HG03354 (cell line): ENCODE measurements around the gene SERPINB4.
"Not testable (repeated sequence)": the region's sequence is repeated elsewhere in the genome, so short reads cannot be mapped to it uniquely, and the experiment has no call there.

Experiments
- ATAC-seq: cut with Tn5 transposase; IDR thresholded peaks from one replicate; pipeline ENCODE4 v1.9.1; 2021; ENCODE audit warnings: mild to moderate bottlenecking; ENCODE audit not compliant: unreplicated experiment, poor library complexity, severe bottlenecking

SERPINB4 gene

GRCh38 chr18:63644142-63644541 lies at the start of gene SERPINB4:
TSS of gene SERPINB4 (minus strand) at chr18:63644256. CDS start at chr18:63643577, 679 bp downstream.
- not testable (repeated sequence) for ATAC-seq

- no peak for ATAC-seq
These were observed 45.0 kb upstream of the SERPINB4 start for GRCh38 chr18:63689064-63689463.

DNA sequence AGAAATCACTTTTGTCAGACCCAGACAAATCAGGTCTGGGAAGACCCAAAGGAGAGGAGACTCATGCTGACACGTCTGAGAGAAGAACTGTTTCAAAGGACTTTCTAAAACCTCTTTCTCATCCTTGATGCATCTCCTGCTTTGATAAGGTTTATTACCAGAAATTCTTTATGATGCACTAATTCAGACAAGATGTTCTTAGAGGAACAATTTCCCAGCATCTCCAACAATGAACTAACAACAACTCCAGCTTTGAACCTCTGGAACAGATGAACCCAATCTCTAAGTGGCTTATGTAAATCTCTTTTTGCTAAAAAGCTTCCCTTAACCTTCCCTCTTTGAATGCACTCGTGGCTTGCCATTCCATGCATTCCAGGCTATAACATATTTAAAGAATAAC lies 42.8 kb upstream of the SERPINB4 start:
- ATAC-seq: no peak

DNA sequence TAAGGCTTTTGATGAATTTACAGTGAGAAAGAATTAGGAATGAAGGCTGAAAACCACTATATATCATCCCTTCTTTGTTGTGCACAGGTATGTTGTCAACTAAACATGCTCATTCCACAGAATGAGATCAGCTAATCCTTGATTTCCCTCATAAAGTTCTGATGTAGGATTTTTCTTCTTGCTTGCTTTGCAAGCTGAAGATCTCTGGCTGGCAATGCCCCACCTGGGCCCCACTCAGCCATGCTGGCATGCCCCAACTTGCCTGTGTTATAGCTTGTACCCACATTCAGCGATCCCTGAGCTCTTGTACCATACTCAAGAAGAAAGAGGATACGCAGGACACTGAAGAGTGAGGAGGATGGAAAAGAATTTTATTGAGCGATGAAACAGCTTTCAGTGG lies 40.7 kb upstream of the SERPINB4 start:
- no peak for ATAC-seq

- ATAC-seq: no peak
These were observed 39.8 kb upstream of the SERPINB4 start for GRCh38 chr18:63683890-63684289.

- ATAC-seq: no peak
These were observed 39.1 kb upstream of the SERPINB4 start for GRCh38 chr18:63683152-63683551.

DNA sequence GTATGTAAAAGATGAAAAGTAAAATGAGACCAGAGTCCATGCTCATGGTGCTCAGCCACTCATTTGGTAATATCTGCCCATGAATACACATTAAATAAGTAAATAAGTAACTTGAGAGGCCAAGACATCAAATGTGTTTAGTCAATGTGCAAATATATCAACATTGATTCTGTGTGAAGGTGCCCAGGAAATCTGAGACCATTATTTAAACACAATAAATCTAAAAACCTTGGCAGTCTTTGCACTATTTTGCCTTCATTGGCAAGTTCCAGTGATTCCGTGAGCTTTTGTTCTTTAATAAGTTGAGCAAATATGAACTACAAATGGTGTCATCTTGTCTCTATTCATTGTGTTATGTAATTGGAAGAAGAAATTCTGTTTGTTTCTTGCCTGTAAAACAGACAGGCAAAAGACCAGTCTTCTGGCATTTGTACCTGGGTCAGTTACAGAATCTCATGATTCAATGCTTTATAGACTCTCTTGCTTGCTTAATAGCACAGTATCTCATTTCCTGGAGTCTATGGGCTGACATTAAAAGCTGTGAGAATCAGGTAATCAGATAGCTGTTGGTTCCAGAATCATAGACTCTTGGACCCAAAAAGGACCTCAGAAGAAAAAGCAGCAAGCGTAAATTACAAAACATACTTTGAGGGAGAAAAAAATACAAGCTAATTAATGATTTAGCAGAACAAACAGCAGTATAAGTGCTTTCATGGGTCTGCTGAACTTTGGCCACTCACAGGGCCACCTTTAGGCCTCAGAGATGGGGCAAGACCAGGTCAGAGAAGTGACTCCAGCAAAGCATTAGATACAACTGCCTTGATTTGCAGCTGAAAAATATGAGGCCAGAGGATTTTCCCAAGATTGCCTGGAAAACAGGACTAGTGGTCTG lies 37.6 kb upstream of the SERPINB4 start:
- no peak for ATAC-seq

DNA sequence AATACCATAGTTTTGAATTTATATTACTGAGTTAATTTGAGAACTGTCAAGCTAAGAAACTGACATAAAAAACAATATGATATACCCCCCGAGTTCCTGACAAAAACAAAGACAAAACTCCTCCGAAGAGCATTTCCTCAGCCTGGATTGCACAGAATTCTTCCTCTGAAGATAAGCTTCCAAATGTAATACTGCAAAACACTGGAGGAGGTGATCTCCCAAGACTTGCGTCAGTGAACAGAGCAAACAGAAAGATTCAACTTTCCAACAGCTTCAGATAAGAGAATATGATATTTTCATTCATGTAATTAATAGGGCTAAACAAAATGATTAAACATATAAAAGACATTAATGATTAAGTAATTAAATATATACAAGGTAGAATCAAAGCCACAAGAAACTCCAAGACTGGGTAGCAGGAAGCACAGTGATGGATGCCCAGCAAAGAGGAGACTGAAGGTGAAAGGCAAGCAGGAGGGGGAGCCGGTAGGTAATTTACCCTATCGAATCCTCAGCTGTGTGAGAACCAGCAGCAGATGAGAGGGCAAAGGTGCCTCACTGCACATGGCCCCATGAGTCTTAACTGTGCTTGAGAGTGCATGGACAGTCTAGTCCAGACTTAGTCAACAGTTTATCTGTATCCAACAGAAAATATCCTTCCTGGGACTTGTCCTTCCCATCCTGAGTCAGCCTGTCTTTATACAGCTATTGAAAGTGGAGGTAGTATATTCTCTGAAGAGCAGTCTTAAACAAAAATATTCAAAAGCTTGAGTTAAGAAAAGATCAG lies 36.0 kb upstream of the SERPINB4 start:
- no peak for ATAC-seq

DNA sequence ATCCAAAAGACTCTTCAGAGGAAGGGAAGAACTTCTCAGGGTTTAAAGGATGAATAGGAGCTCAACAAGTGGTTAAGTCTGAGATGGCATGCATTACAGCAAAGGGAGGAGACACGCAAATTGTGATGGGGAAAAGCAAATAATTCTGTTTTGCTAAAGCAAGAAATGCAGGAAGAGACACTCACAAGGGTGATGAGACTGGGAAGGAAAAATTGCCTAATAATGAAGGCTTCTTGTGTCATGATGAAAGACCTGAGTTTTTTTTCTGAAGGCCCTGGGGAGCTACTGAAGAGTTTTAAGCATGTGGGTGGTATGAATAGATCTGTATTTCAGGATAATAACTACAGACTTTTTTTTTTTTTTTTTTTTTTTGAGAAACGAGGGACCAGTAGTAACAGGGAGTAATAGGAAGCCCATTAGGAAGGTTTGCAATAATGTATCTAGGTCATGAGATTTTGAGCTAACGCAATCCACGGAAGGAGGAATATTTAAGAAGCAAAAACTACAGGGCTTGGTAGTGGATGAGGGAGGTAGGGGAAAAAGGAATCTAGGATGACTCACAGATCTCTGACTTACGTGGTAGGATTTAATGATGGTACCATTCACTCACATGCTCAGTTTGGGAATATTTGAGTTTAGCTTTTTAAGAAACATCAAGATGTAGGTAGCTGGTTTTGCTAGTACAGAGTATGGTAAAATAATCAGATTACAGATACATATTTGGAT lies 33.6 kb upstream of the SERPINB4 start:
- ATAC-seq: no peak

- peak; percentile 82 for ATAC-seq
These were observed 32.7 kb upstream of the SERPINB4 start for GRCh38 chr18:63676526-63677323.

GRCh38 chr18:63664571-63664970 lies 20.5 kb upstream of the SERPINB4 start:
- ATAC-seq: no peak

DNA sequence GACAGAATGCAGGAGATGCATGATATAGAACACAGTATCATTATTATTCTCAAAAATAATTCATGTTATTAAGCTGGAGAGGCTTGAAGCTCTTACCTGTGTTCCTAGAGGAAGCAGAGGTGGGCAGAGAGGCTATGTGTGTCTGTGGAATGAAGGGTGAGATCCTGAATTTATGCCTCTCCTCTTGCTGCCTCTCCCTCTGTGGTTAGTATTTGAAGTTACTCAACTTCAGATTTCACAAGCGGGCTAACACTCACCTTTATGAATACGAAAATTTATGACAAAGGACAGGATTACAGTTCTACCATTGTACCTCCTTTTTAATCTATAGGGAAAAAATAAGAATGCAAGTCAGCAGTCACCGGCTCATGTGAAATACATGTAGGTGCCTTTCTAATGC lies 17.7 kb upstream of the SERPINB4 start, which contains the start of gene SERPINB3:
Gene SERPINB3 (minus strand): TSS at position 144 of the 400 bp plus-strand sequence. CDS start 677 bp downstream, outside the sequence.
- not testable (repeated sequence) for ATAC-seq

DNA sequence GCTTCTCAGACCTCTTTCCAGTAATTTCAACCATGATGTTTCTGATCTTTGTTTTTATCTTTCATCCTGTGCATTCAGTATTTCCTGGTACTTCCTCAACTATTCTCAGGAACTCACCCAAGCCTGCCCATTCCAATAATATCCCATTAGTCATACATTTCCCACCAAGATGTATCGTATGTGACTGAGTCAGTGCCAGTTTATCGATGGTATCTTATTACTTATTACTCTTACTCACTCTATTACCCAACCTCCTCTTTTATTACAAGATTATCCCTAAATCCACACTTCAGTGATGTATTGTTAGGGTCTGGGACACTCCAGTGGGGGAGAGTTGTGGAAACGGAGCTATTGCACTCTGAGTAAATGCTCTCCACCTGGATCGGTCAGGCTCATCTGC lies 14.9 kb upstream of the SERPINB4 start:
- not testable (repeated sequence) for ATAC-seq

DNA sequence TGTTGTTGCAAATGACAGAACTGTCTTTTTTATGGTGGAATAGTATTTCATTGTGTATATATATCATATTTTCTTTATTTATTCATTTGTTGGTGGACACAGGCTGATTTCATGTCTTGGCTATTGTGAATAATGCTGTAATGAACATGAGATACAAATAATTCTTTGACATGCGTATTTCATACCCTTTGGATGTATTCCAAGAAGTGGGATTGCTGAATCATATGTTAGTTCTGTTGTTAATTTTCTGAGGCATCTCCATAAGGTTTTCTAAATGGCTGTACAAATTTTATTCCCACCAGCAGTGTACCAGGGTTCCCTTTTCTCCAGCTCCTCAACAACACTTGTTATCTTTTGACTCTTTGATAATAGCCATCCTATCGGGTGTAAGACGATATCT lies 6.2 kb upstream of the SERPINB4 start:
- not testable (repeated sequence) for ATAC-seq

DNA sequence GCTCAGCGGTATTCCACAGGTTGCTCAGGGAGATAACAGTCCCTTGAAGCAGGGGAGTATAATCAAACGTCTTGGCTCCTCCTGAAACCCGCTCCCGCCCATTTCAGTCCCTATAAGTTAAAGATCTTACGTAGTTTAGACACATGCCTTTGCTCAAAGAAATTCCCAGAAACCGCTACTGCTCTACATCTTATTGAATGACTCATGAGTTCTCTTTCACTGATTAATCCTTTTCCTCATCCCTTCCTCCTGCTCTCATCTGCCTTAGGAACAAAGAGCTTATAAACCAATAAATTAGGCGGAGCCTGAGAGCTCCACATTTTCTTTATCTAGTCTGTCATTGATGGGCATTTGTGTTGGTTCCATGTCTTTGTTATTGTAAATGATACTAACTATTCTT lies 4.2 kb upstream of the SERPINB4 start:
- no peak for ATAC-seq

DNA sequence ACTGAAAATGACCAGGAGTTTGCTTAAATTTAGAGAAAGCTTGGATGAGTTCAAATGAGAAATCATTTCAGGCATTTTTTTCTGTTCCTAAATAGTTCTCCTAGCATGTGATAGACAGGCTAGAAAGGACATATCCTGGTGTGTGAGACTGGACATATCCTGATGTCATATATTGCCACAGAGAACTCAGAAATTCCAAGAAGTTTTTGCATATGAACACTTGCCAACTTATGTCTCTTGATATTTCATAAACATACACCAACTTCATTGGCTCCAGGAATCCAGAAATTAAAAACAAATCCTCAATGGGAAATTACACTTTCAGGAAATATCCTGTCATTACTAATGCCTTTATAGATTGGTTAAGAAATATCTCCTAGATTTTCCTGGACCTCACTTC lies 2.9 kb upstream of the SERPINB4 start:
- no peak for ATAC-seq

DNA sequence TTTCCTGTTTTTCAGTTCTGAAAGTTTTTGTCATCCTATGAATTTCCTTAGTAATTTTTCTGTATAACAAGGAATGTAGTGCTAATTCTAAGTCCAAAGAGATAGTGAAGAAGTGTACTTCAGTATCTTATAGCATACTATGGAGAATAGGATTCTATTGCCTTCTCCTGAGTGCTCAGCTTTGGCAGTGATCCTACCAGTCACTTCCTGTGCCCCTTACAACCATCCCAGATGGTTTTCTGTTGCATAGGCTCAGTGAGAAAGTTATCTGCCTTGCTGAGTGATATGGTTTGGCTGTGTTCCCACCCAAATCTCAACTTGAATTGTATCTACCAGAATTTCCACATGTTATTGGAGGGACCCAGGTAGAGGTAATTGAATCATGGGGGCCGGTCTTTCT lies 638 bp upstream of the SERPINB4 start:
- ATAC-seq: not testable (repeated sequence)

DNA sequence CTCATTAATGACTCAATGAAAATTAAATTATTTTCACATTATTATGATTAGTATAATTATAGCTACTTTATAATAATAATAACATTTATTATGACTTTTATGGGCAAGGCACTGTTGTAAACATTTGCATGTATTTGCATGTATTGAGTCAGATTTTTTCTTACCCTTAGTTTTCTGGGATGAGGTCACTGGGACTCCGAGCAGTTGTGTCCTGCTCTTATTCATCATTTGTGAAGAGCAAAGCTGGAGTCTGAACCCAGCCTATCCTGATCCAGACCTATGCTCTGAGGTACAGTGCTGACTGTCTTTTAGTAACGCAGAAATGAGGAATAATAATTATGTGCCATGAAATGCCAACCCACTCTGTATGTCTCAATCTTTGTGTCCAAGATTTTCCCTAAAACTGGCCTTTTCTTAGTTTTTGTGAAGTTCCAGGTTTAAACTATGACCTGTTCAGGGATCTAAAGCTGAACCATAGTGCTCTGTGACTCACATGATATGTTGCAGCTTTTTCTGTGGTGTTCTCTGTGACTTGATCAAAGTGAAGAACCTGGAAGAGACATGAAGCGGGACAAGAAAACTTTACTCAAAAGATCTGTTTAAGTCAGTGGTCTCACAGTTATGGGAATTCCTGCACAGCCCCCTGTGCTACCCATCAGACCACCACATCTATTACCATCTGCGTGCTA lies 1.2 kb downstream of the SERPINB4 start:
- ATAC-seq: not testable (repeated sequence)
